Fibroblast of skin of left quadriceps (primary cell): ENCODE measurements around the gene PCBD1.

ENCODE experiments used
- DNase-seq, 2 experiments: peaks; one replicate each; pipeline ENCODE4 v3.0.0-alpha.2; 2013; ENCODE audit warnings: low read depth in 2 of 2

The PCBD1 gene

GRCh38 chr10:70902661-70903261 is 14.4 kb upstream of the PCBD1 start:
- no peak for DNase-seq

DNA sequence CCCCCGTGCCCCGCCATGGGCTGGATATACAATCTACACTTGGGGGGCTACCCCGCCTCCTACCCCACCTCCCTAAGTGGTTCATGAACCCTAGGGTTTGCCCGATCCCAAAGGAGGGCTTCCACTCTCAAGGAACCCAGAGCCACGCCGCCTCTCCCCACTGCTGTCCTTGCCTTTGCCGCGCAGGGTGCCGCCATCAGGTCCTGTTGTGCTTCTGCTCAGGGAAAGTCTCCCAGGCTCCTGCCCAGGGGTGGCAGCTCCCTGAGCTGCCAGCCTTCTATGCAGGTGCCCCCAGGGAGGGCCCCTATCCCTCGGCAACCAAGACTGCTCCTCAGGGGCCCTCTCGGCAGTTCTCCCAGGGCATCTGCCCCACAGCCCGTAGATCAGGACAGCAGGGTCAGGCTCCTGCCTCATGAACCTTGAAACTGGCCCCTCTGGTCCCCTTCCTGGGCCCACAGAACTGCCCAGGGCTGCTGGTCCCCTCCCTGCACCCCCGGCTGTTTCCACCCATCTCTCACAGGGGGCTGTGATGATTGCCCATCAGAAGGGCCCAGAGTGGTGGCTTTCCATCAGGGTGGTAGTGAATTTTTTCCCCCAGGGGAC is 13.0 kb upstream of the PCBD1 start:
- no peak for DNase-seq

DNA sequence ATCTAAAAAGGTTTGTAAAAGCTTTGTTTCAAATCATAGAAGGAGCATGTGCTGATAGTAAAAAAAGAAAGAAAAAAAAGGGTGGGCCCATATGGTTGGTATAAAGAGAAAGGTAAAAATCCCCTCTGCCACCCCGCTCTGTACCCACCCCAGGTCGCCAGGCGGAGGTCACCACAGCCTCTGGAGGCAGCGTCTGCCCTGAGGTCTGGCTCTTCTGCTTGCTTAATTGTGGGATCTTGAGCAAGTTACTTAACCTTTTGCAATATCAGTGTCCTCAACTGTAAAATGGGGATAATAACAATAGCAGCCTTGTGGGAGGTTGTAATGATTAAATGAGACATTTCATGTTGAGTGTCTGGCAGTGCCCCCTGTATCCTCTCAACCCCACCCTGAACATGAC is 10.7 kb upstream of the PCBD1 start:
- no peak for DNase-seq

- DNase-seq = no peak
Observed at GRCh38 chr10:70898687-70899086, 10.3 kb upstream of the PCBD1 start.

- DNase-seq = no peak
Observed at GRCh38 chr10:70896551-70896950, 8.2 kb upstream of the PCBD1 start.

DNA sequence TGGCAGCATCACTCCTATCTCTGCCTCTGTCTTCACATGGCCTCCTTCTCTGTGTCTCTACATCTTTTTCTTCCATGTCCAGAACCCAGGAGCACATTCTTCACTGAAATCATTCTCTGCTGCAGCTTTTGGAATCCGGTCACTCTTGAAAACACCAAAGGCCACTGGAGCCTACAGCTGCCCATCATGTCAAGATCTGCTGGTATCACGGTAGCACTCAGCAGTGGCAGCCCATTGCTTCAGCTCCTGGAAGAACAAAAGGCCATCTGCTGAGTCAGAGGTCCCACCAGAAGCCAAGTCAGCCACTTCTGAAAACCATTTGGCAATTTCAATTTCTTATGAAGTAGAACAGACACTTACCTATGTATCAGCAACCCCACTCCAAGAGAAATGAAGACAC is 6.1 kb upstream of the PCBD1 start:
- DNase-seq = no peak

DNA sequence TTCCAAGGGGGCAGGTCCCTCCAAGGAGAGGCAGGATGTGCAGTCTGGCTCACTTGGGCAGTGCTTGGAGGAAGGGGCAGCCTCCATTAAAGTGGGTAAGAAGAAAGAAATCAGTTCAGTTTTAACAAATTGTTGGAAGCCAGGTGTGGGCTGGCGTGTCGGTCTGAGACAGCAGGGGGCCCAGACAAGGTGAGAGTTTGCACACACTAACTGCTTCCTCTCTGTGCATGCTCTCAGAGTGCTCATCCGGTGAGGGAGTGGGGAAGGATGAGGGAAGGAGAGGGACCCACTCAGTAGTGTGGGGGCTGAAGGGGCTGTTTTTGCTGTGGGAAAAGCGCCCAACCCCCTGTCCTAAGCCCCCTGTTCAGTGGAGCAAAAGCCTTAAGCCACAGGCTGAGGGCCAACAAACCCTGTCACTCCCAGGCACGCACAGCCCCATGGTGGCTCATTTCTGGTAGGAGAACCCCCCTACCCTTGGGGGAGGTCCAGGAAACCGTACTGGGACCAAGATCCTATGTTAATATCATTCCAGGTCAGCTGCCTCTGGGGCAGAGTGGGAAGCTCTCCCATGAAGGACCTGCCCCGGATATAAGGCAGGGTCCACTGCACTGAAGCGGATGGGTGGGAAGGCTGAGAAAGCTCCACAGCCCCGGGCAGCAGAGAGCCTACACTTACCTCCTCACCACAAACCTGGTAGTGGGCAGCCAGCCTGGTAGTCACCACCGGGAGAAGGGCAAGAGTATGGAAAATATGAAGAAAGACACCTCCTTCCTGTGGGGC is 5.1 kb upstream of the PCBD1 start:
- DNase-seq = no peak

- no peak for DNase-seq
Observed at GRCh38 chr10:70892631-70893030, 4.3 kb upstream of the PCBD1 start.

DNA sequence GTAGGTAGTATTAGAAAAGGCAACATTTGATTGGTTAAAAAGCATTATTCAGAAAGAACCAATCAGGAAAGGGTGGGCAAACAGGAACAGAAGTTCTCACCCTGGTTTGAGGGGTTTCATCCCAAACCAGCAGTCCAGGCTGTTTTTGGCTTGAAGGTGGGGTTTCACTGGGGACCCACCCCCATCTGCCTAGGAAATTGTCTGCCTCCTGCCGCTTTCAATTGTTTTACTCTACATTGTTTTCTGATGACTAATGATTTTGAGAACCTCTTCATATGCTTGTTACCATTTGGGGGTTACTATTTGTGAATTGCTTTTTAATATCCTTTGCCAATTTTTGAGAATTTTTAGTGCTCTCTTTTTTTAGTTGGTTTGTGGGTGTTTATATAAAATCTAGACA is 3.3 kb upstream of the PCBD1 start:
- no peak for DNase-seq

DNA sequence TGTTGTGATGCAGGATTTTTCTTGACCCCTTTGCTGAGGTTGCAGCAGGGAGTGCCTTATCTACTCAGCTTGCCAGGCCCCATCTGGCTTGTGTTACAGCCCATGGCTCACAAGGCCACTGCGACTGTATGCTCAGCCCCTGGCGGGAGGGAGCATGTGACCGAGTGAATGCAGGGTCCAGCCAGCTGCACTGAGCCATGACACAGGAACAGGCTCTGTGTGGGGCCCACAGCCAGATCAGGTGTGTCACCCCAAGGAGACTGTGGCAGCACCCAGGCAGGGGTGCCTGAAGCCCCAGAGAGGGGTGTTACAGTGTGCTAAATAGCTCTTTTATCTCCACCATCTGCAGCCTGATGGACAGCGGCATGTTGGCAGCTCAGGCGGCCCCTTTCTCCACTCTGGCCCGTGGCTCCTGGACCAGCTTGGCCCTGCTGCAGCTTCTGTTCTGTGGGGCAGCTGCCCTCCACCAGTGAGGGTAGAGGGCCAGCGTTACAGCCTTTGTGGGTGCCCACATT is 2.6 kb upstream of the PCBD1 start:
- no peak for DNase-seq

DNA sequence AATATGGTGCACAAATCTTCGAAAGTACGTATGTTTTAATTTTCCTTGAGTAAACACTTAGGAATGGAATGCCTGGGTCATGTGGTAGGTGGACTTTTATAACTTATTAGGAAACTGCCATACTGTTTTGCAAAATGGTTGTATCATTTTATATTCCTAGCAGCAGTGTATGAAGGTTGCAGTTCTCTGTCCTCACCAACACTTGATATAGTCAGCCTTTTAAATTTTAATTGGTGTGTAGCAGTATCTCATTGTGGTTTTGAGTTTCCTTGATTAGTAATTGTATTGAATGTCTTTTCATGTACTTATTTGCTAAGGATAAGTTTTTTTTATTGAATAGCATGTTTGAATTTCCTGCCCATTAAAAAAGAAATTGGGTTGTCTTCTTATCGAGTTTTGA is 926 bp upstream of the PCBD1 start:
- DNase-seq = no peak

- DNase-seq = no peak
Observed at GRCh38 chr10:70886921-70887665, 1.3 kb downstream of the PCBD1 start.

DNA sequence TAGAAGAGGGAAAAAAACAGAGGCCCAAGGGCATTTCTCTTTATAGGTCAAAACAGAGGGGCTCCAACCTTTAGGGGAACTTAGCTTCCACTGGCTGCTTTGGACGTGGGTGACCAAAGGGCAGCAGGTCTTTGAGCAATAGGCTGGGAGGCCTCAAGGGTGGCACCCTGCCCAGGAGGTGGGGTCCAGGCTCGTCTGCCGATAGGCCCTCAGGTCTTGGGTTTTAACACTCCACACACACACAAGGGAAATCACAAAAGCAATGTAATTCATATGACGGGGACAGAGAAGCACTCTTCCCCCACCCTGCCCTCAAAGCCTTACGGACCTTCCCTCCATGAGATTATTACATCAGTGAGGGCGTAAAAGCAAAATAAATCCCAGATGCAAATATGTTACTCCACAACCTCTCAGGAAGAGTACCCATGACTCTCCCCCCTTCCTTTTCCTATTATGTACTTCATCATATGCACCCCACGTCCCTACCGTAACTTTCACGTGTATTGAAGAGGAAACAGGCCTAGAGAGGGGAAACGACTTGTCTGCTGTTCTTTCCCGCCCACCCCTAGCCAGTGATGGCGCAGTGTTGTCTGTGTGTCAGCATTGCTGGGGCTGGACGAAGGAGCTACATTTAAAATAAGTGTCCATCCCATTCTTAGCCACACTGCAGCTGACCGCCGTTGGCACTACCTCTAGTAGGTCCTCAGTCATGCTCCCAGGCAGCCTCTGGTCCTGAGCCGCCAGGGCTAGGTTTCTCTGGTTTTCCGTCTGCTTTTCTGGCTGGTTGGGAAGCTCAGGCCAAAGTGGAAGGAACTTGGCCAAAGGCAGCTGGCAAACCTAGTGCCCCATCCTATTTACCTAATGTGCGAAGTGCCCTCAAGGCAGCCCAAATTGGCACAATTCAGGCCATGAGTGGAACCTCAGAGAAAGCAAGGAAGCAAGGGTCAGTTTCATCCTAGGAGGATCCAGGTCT is 2.1 kb downstream of the PCBD1 start:
- DNase-seq = no peak

GRCh38 chr10:70885481-70885880 is 2.9 kb downstream of the PCBD1 start:
- no peak for DNase-seq

- DNase-seq = no peak
Observed at GRCh38 chr10:70884741-70885140, 3.6 kb downstream of the PCBD1 start.

- peak; percentile 40 to 49 for DNase-seq
Observed at GRCh38 chr10:70880077-70880534, 8.3 kb downstream of the PCBD1 start.

DNA sequence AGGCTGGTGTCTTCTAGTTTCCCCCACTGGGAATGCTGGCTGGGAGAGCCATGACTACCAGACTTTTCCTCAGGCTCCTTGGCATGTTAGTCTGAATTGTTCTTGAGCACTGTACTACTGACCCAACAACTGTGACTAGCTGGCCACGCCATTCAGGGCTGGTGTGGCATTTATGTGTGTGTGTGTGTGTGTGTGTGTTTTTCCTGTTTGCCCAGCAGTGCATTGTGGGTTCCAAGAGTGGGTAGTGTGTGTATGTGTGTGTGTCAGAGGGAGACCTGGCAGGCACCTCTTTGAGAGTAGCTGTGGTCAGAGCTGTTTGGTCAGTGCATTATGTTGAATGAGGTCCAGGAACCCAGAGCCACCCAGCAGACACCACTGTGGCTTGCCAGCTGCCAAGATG is 9.2 kb downstream of the PCBD1 start:
- no peak for DNase-seq

GRCh38 chr10:70874061-70874460 is 14.3 kb downstream of the PCBD1 start:
- no peak for DNase-seq

DNA sequence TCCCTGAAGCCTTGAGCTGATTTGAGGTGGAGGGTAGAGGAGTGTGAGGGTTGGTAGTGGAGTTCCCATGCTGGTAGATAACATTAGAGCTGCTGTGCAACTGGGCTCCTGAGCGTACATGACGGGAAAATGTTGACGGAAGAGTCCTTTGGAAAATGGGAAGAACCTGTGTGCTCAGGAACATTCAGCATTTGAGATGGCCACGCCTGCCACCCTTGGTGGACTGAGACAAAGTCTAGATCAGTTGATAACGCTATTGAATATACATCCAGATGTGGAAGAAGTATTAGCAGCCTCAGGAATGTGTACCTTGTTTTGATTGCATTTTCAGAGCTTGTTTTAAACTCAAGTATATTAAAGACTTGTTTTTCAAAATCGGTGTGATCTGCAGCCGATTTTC is 16.1 kb downstream of the PCBD1 start:
- DNase-seq = no peak

- no peak for DNase-seq
Observed at GRCh38 chr10:70866424-70866823, 21.9 kb downstream of the PCBD1 start.

GRCh38 chr10:70864935-70865334 is 23.4 kb downstream of the PCBD1 start:
- no peak for DNase-seq
